GM18502 (cell line): ENCODE results near the gene SLC22A31.
"Not testable (repeated sequence)": the region's sequence is repeated elsewhere in the genome, so short reads cannot be mapped to it uniquely, and the experiment has no call there.

Experiments used
- ATAC-seq: cut with Tn5 transposase; IDR thresholded peaks from one replicate; pipeline ENCODE4 v1.9.1; 2021; ENCODE audit warnings: mild to moderate bottlenecking; ENCODE audit not compliant: unreplicated experiment, poor library complexity

SLC22A31 gene

GRCh38 chr16:89194340-89195311, 5.7 kb downstream of the SLC22A31 start:
- no peak for ATAC-seq

DNA sequence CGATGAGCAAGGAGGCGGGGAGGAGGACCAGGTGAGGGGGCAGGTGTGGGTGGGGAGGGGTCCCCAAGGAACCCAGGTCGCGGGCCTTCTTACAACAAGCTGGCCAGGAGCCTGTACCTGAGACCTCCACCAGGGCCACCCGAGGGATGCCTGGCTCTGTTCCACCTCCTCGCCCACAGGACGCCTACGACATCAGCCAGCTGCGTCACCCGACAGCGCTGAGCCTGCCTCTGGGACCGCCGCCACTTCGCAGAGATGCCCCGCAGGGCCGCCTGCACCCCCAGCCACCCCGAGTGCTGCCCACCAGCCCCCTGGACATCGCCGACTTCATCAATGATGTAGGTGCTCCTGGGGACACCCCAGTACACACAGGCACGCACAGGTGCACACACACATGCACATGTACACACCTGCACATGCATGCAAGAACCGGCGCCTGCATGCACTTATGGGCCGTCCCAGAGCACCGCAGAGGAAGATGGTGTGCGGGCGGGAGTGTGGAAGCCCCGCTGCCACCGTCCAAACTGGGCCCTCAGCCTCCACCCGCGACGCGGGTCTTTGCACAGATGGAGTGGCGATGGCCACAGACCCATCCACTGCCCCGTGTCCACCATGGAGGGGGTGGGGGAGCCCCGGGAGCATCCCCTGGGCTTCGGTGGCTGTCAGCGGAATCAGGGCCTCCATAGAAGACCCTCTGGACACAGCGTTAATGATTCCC, 6.6 kb downstream of the SLC22A31 start:
- ATAC-seq = no peak

GRCh38 chr16:89192956-89193575, 7.3 kb downstream of the SLC22A31 start:
- ATAC-seq = no peak

DNA sequence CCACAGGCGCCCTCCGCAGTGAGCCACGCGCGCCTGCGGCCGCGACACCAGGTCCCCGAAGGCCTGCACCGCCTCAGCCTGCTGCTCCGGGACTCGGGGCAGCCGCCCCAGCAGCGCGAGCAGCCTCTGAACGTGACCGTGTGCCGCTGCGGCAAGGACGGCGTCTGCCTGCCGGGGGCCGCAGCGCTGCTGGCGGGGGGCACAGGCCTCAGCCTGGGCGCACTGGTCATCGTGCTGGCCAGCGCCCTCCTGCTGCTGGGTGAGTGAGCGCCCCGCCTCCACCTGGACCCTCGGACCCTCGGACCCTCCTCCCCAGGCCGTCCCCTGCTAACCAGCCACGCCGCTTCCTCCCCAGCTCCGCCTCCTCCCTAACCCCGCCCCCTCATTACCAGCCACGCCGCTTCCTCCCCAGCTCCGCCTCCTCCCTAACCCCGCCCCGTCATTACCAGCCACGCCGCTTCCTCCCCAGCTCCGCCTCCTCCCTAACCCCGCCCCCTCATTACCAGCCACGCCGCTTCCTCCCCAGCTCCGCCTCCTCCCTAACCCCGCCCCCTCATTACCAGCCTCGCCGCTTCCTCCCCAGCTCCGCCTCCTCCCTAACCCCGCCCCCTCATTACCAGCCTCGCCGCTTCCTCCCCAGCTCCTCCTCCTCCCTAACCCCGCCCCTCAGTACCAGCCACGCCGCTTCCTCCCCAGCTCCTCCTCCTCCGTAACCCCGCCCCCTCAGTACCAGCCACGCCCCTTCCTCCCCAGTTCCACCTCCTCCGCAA, 8.0 kb downstream of the SLC22A31 start:
- not testable (repeated sequence) for ATAC-seq

DNA sequence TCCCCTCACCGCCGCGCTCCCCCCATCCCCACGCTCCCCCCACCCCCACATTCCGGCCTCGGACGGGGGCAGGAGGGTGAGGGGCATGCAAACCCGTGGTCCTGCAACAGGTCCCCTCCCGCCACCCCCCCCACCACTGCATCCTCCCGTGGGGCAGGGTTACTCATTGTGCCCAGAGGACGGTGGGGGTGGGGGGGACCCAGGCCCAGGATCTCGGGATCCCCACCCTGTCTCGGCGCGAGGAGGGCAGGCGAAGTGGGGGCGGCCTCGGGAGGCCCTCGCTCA, 8.5 kb downstream of the SLC22A31 start:
- no peak for ATAC-seq

DNA sequence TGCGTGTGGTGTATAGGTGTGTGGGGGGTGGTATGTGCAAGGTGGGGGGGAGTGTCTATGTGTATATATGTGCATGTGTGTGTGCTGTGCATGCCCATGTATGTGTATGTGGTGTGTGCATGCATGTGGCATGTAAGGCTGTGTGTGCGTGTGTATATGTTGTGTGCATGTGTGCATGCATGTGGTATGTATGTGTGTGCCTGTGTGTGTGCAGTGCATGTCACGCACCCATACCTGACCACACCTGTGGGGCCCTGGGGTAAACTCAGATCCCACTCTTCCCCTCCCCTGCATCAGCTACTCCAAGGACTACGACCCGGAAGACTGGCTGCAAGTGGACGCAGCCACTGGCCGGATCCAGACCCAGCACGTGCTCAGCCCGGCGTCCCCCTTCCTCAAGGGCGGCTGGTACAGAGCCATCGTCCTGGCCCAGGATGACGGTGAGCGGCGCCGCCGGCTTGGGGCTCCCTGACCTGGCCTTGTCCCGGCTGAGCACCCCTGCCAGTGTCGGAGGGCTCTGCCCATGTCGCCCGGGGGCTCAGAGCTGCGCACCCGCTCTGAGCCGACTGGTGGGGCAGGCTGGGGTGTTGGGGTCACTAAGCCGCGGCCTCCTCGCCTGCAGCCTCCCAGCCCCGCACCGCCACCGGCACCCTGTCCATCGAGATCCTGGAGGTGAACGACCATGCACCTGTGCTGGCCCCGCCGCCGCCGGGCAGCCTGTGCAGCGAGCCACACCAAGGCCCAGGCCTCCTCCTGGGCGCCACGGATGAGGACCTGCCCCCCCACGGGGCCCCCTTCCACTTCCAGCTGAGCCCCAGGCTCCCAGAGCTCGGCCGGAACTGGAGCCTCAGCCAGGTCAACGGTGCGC, 9.1 kb downstream of the SLC22A31 start:
- no peak for ATAC-seq

GRCh38 chr16:89190150-89190958, 10.0 kb downstream of the SLC22A31 start:
- no peak for ATAC-seq

DNA sequence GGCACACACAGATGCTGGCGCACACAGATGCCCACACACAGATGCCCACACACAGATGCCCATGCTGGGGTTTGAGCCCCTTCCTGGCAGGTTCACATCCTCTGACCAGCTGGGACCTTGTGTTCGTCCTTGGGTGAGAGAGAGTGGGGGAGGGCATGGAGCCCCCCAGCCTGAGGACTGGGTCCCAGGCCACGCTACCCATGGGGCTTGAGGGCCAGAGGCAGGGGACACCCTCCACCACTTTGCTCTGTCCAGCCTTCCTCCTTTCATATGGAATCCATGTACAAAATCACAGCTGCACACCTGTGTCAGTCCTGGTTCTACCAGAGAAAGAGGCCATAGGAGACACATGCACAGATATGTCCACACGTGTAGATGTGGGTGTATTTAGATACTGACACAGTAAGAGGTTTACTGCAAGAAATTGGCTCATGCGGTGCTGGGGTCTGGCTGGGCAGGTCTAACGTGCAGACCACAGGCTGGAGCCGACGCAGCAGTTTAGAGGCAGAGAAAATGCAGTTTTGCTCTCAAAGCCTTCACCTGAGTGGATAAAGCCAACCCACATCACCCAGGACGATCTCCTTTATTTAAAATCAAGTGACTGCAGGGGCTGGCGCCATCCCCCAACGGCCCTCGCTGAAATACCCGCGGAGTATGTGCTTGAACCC, 10.8 kb downstream of the SLC22A31 start:
- ATAC-seq = no peak

DNA sequence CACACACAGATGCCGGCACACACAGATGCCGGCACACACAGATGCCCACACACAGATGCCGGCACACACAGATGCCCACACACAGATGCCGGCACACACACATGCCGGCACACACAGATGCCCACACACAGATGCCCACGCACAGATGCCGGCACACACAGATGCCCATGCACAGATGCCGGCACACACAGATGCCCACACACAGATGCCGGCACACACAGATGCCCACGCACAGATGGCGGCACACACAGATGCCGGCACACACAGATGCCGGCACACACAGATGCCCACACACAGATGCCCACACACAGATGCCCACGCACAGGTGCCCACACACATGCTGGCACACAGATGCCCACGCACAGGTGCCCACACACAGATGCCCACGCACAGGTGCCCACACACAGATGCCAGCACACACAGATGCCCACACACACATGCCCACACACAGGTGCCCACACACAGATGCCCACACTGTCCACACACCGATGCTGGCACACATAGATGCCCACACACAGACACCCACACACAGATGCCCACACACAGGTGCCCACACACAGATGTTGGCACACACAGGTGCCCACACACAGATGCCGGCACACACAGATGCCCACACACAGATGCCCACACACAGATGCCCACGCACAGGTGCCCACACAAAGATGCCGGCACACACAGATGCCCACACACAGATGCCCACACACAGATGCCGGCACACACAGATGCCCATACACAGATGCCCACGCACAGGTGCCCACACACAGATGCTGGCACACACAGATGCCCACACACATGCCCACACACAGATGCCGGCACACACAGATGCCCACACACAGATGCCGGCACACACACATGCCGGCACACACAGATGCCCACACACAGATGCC, 11.6 kb downstream of the SLC22A31 start:
- not testable (repeated sequence) for ATAC-seq

- ATAC-seq = no peak
These were observed 12.5 kb downstream of the SLC22A31 start for GRCh38 chr16:89187770-89188392.

GRCh38 chr16:89187032-89187769, 13.1 kb downstream of the SLC22A31 start:
- no peak for ATAC-seq

- ATAC-seq = not testable (repeated sequence)
These were observed 13.7 kb downstream of the SLC22A31 start for GRCh38 chr16:89186593-89187031.

- not testable (repeated sequence) for ATAC-seq
These were observed 14.3 kb downstream of the SLC22A31 start for GRCh38 chr16:89185887-89186592.

DNA sequence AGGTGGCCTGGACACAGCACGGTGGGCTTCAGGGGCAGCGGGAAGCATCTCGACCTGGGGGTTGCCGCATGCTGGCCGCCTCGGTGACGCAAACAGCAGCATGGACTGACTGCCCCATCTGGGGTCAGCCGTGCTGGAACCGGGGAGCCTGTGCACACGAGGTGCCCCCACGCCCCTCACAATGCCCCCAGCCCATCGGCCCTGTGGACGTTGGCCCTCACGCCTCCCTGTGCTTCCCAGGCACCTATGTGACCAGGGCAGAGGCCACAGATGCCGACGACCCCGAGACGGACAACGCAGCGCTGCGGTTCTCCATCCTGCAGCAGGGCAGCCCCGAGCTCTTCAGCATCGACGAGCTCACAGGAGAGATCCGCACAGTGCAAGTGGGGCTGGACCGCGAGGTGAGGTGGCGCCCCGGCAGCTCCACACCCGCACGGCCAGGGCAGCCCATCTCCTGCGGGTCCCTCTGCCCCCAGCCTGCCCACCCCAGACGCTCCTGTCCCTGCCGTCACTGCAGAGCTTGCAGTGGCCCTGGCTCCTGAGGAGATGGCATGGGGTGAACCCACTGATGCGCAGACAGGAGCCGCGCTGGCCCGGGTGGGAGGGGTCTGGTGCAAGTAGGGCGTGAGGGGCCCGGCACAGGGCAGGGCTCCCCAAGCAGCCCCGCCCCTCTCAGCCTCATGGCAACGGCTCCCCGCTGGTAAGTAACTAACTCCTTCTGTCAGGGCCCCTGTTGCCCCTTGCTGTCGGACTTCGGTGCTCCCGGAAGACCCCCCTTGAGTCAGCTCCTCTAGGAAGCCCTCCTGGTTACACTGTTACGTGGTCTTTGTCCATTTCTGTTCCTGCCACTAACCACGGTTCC, 15.2 kb downstream of the SLC22A31 start:
- no peak for ATAC-seq

DNA sequence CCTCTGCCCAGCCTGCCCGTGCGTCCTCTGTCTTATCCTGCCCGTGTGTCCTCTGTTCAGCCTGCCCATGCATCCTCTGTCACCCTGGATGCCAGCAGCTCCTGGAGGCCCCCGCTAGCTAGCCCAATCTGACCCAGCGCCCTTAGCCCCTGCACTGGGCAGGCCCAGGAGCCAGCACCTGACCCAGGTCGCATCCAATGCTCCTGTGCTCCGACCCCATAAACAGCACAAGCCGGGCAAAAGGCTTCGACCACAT, 15.7 kb downstream of the SLC22A31 start:
- no peak for ATAC-seq
